ENCODE data around the gene TSKS. TPM values are rescaled to one million over a fixed set of nuclear protein-coding genes. Genes with fewer than 3 reads are reported as not detected.
A peak's percentile ranks its signal among the peaks of the same experiment; 100 is the strongest.

The TSKS gene
- total RNA-seq, 1 donor = 1.4 TPM

GRCh38 chr19:49761625-49762311 is 1.3 kb downstream of the TSKS start:
- peak; percentile 66 for TF ChIP-seq CTCF (IDR thresholded peaks at IDR 0.05; ENCODE audit: insufficient read depth, low read length)
- peak; percentile 90 for DNase-seq (ENCODE audit: low read depth)
- peak overlapping the region; percentile 25 for H3K4me3 ChIP-seq (ENCODE audit: low read depth, low read length)

- DNase-seq (ENCODE audit: low read depth) = no peak
- TF ChIP-seq CTCF (IDR thresholded peaks at IDR 0.05; ENCODE audit: insufficient read depth, low read length) = no peak
- H3K4me3 ChIP-seq (ENCODE audit: low read depth, low read length) = peak overlapping the region; percentile 25
These were observed 1.9 kb downstream of the TSKS start for GRCh38 chr19:49761249-49761624.

GRCh38 chr19:49758292-49758691 is 4.8 kb downstream of the TSKS start:
- no peak overlapping the region for H3K4me3 ChIP-seq (ENCODE audit: low read depth, low read length)
- DNase-seq (ENCODE audit: low read depth) = peak; percentile 69
- no peak for TF ChIP-seq CTCF (IDR thresholded peaks at IDR 0.05; ENCODE audit: insufficient read depth, low read length)

- no peak for DNase-seq (ENCODE audit: low read depth)
- H3K4me3 ChIP-seq (ENCODE audit: low read depth, low read length) = no peak overlapping the region
- no peak for TF ChIP-seq CTCF (IDR thresholded peaks at IDR 0.05; ENCODE audit: insufficient read depth, low read length)
These were observed 7.2 kb downstream of the TSKS start for GRCh38 chr19:49755956-49756355.

GRCh38 chr19:49752701-49753100 is 10.4 kb downstream of the TSKS start:
- DNase-seq (ENCODE audit: low read depth) = no peak
- H3K4me3 ChIP-seq (ENCODE audit: low read depth, low read length) = no peak overlapping the region
- TF ChIP-seq CTCF (IDR thresholded peaks at IDR 0.05; ENCODE audit: insufficient read depth, low read length) = no peak

- no peak for TF ChIP-seq CTCF (IDR thresholded peaks at IDR 0.05; ENCODE audit: insufficient read depth, low read length)
- no peak overlapping the region for H3K4me3 ChIP-seq (ENCODE audit: low read depth, low read length)
- DNase-seq (ENCODE audit: low read depth) = no peak
These were observed 13.3 kb downstream of the TSKS start for GRCh38 chr19:49749771-49750170.
